Colonic mucosa (tissue), 4 donors: ENCODE data around the gene KRTAP26-1. TPM values are rescaled to one million over a fixed set of nuclear protein-coding genes. Genes with fewer than 3 reads are reported as not detected.

Source experiments
- DNase-seq: peaks from one replicate; pipeline ENCODE4 v3.0.0-alpha.2; 2020
- H3K27ac ChIP-seq: fragments of 200-600 bp; one replicate; pipeline ENCODE4 v1.8.0; 2021
- H3K27me3 ChIP-seq: fragments of 200-600 bp; one replicate; pipeline ENCODE4 v1.8.0; 2021
- H3K36me3 ChIP-seq: fragments of 200-600 bp; one replicate; pipeline ENCODE4 v1.8.0; 2021
- H3K4me1 ChIP-seq: fragments of 200-600 bp; one replicate; pipeline ENCODE4 v1.8.0; 2021; ENCODE audit warnings: mild to moderate bottlenecking
- H3K4me3 ChIP-seq: fragments of 200-600 bp; one replicate; pipeline ENCODE4 v1.8.0; 2021
- H3K9ac ChIP-seq, 2 donors: one replicate each; pipeline ENCODE4 v1.7.0; 2013; ENCODE audit warnings: control low read depth in 2 of 2, low read depth in 2 of 2, low read length in 2 of 2
- H3K9me3 ChIP-seq: fragments of 200-600 bp; one replicate; pipeline ENCODE4 v1.8.0; 2021
- CTCF ChIP-seq: fragments of 200-600 bp; IDR thresholded peaks from one replicate; pipeline ENCODE4 v1.8.0; 2022; ENCODE audit warnings: antibody characterized with exemption, mild to moderate bottlenecking
- intact Hi-C: fragments of 100-400 bp; cut with DNase I; formaldehyde crosslinking; loops from one replicate; pipeline ENCODE4 v1.14.1; 2022
- total RNA-seq, 2 donors: library from RNA; stranded (reverse); fragmentation: NEBNext Ultra II Directional in 1 of 2; extraction: Animal tissue kit (Norgen Biotek cat#: 25700) in 1 of 2; gene quantifications; one replicate each; pipeline ENCODE4 v1.2.1, GENCODE V29; 2021
- donor health status: healthy.
- donor health status: DM: no; HTN: no; CAD: no.
- donor health status: DM: no; HTN: no; CAD: no.

Gene KRTAP26-1
- total RNA-seq, 2 donors from 2014 or later, result not detected

- Histone ChIP-seq H3K4me1 (no peaks in the 10 kb centered on the region), H3K9me3 (no peaks in the 10 kb centered on the region), H3K9ac (no peak within 1 kb of the TSS), H3K36me3 (no peaks in the 10 kb centered on the region), H3K4me3 (no peak within 1 kb of the TSS), H3K27ac (no peak within 1 kb of the TSS), H3K27me3 (no peaks in the 10 kb centered on the region)
- TF ChIP-seq CTCF, result no peak
- no peak for DNase-seq
- intact Hi-C loops, result no loop called here
Measured at GRCh38 chr21:30348506-30348905, 28.4 kb upstream of the KRTAP26-1 start, which contains the start of gene KRTAP23-1. Gene KRTAP23-1, minus strand, starts transcription at chr21:30348606. Its CDS starts 0 bp downstream, at chr21:30348606.

GRCh38 chr21:30345014-30345413 lies 24.9 kb upstream of the KRTAP26-1 start:
- DNase-seq, result no peak
- Histone ChIP-seq H3K9ac (no peak overlapping the region), H3K27ac (no peak overlapping the region), H3K4me1 (no peaks in the 10 kb centered on the region), H3K27me3 (no peaks in the 10 kb centered on the region), H3K4me3 (no peak overlapping the region), H3K36me3 (no peaks in the 10 kb centered on the region), H3K9me3 (no peaks in the 10 kb centered on the region)
- no peak for TF ChIP-seq CTCF
- intact Hi-C loops, result no loop called here

GRCh38 chr21:30340714-30341573 lies 20.8 kb upstream of the KRTAP26-1 start:
- Histone ChIP-seq H3K4me1 (no peaks in the 10 kb centered on the region), H3K4me3 (no peak overlapping the region), H3K27ac (no peak overlapping the region), H3K9me3 (no peaks in the 10 kb centered on the region), H3K9ac (no peak overlapping the region), H3K27me3 (no peaks in the 10 kb centered on the region), H3K36me3 (no peaks in the 10 kb centered on the region)
- intact Hi-C loops, result loop anchor here (5.0 kb wide), 1 partner anchor 66 kb away; no protein-coding TSS in a partner anchor
- peak; percentile 51 for DNase-seq
- peak; percentile 75 for TF ChIP-seq CTCF

- intact Hi-C loops, result no loop called here
- Histone ChIP-seq H3K4me3 (no peak overlapping the region), H3K9ac (no peak overlapping the region), H3K4me1 (no peaks in the 10 kb centered on the region), H3K27me3 (no peaks in the 10 kb centered on the region), H3K27ac (no peak overlapping the region), H3K36me3 (no peaks in the 10 kb centered on the region), H3K9me3 (no peaks in the 10 kb centered on the region)
- no peak for TF ChIP-seq CTCF
- no peak for DNase-seq
Measured at GRCh38 chr21:30338717-30339116, 18.6 kb upstream of the KRTAP26-1 start.

- intact Hi-C loops, result no loop called here
- no peaks in the 10 kb centered on the region for H3K9me3 ChIP-seq
- no peaks in the 10 kb centered on the region for H3K27me3 ChIP-seq
- H3K9ac ChIP-seq, result no peak overlapping the region
- H3K4me1 ChIP-seq, result no peaks in the 10 kb centered on the region
- H3K27ac ChIP-seq, result no peak overlapping the region
- H3K4me3 ChIP-seq, result no peak overlapping the region
- no peaks in the 10 kb centered on the region for H3K36me3 ChIP-seq
- DNase-seq, result no peak
- TF ChIP-seq CTCF, result no peak
Measured at GRCh38 chr21:30337772-30338171, 17.7 kb upstream of the KRTAP26-1 start.
